Bone marrow (tissue), 2 donors: ENCODE results near the gene P3H1.
A peak's percentile ranks its signal among the peaks of the same experiment; 100 is the strongest.
"Not testable (repeated sequence)": the region's sequence is repeated elsewhere in the genome, so short reads cannot be mapped to it uniquely, and the experiment has no call there.

Experiments used
- DNase-seq, 2 donors: peaks; one replicate each; lab custom pipeline; 2025; lab: John Stamatoyannopoulos, UW

P3H1 gene

DNA sequence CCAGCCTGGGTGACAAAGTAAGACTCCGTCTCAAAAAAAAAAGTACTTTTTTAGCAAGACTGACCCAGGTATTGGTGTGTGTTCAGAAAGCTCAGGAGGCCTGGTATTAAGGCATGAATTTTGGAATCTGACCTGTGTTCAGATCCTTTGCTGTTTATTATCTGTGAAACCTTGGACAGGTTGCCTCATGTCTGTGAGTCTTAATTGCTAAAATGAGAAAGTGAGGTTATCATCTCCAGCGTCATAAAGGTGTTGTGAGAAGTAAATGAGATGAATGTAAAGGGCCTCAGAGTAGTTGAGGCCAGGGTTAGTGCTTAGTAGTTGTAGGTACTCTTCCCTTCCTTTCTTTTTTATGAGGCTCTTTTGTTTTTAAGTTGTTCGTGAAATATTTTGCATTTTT, 3.0 kb upstream of the P3H1 start:
- DNase-seq = no peak

DNA sequence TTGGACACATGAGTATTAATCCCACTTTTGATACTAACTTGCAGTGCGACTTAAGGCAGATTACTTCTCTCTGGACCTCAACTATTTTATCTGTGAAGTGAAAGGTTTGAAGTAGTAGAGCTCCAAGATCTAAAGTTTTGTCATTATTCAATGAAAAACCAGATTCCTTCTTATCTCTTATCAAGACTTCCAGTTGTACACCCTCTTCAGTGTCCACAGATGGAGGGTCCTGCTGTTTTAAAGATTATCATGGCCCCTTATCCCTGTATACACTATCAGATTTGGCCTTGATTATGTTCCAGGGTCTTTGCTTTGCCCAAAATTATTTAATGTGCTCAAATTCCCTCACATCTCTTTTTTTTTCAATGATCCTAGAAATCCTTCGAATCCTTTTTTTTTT, 1.3 kb upstream of the P3H1 start:
- DNase-seq = no peak

DNA sequence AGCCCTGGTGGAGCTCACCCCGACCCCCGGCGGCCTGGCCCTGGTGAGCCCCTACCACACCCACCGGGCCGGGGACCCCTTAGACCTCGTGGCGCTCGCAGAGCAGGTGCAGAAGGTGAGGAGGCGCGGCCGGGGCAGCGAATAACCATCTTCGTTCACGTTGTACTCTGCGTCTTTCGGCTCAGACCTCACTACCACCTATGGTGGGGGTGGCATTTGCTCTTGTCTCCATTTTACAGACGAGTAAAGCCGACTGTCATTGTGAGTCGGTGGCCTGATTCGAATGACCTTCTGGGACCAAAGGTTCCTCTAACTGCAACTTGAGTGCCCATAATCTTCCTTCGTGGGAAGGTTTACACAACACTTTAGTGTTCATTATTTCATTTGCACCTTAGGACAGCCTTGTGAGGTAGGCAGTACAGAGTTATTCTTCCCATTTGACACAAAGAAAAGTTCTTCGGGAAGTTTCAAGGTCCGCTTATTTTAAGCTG, 727 bp upstream of the P3H1 start:
- no peak for DNase-seq

DNA sequence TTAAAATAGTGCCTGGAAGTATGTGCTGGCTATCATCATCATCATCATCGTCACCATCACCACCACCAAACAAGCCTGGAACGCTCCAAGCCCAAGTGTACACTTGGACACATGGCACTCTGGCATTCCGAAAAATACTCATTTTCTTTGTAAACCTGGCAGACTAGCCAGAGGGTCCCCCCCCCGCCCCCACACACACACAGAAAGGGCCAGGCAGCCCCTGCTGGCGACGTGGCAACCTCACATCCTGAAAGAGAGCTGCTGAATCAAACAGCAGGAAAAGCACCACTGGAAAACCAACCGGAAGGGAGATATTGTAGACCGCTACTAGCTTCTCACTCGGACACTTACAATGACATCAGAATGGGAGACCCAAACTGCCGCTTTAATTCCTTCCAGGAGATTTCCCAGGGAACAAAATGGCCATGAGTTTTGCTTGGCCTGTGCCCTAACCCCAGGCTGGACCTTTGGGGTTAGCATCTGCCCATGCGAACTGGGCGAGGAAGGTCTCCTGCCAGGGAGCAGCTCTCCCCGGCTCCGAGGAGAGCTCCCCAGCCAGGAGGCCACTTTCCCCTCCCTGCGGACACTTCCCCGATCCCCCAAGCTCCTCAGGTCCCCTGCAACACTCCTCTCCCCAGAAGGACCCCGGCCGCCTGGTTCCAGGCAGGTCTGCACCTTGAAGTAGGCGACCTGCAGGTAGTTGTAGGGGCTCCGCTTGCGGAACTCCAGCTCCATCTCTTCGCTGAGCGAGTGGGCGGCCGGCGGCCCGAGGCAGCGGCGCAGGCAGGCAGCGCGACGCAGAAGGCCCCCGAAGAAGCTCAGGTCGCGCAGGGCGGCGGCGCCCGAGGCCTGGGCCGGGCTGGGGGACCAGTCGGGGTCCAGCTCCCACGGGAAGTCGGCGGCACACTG, 742 bp downstream of the P3H1 start:
- DNase-seq = peak in 1 of 2 donors; percentile 51

DNA sequence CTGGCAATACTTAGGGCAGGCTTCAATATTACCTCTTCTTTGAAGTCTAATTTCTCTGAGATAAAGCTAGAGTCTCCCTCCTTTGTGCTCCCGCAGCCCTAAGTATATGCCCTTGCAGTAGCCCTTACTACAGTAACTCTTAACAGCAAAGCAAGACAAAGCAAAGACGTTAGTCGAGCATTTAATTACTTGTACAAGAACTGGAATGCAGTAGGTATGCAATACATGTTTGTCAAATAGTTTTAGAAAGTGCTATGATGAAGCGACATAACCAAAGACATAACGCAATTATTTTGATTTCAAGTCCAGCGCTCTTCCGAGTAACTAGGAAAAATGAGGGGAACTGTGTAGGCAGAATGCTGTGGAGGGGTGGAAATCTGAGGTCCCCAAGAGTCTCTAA, 1.6 kb downstream of the P3H1 start:
- DNase-seq = no peak

DNA sequence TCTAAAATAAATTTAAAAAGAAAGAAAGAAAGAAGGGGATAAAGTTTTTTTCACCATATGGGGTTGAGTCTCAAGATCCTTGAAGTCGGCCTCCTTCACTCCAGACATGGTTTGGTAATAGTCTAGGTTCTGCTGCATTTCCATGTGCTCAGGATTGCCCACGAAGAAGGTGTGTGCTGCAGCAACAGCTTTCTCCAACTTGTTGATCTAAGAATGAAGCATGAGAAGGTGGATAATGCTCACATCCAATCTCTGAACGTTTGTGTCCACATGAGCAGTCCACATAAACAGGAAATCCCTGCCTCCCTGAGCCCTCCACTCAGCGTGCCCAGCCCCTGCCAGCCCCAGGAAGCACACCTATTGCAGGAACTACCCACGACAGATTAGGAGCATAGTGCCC, 4.6 kb downstream of the P3H1 start:
- no peak for DNase-seq

DNA sequence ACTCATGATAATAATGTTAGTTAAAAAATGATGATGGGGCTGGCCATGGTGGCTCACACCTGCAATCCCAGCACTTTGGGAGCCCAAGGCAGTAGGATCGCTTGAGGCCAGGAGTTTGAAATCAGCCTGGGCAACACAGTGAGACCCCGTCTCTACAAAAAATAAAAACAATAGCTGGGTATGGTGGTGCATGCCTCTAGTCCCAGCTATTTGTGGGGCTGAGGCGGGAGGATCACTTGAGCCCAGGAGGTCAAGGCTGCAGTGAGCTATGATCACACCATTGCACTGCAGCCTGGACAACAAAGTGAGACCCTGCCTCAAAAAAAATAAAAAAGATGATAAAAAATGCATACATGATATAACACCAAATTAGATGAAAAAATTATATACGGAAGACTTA, 5.3 kb downstream of the P3H1 start:
- no peak for DNase-seq

DNA sequence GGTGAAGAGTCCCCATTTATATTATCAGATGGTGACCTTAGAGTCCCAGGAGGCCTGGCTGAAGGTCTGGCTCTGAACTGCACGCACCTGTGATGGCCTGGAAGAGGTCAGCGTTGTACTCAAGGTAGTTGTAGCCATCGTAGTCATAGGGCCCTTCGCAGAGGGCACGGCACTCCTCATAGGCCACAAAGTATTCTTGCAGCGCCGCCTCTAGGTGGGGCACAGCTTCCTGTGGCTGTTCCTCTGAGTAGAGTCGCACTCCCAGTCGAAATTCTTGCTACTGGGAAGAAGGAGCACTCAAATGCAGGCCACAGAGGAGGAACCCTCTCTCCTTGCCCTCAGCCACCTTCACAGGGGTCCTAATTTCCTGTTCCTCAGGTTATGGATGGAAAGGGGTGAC, 7.7 kb downstream of the P3H1 start:
- DNase-seq = no peak

DNA sequence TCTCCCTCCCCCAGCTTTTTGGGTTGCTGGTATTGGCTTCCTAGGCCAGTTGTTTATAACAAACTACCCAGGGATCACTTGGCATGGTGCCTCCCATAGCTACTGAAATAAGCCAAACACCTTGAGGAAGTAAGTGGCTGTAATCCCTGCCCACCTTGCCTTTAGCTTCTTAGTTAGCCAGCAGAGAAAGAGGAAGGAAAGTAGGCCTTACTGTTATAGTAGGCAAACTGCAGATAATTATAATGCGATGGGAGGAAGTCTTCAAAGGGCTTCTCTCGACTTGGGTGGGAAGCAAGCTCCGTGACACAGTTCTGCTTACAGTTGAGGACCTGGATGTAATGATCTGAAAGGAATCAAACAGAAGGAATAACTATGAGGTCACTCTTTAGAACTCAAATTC, 8.2 kb downstream of the P3H1 start:
- DNase-seq = no peak

DNA sequence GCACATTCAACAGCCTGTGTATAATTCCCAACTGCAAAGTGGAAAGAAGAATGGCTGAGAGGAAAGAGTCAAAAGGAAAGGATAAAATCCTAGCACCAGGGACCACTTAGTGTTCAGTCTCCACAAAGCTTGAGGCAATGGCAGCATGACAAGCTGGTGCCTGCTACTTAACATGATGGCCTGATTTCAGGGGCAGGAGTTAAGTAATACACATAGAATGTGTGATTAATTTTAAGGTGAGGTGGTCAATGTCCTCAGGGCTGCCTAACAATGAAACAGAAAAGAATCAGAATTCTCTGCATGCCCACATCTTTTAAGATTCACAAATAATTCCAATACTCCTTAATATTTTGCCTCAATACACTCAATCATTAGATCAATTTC, 8.9 kb downstream of the P3H1 start:
- no peak for DNase-seq

DNA sequence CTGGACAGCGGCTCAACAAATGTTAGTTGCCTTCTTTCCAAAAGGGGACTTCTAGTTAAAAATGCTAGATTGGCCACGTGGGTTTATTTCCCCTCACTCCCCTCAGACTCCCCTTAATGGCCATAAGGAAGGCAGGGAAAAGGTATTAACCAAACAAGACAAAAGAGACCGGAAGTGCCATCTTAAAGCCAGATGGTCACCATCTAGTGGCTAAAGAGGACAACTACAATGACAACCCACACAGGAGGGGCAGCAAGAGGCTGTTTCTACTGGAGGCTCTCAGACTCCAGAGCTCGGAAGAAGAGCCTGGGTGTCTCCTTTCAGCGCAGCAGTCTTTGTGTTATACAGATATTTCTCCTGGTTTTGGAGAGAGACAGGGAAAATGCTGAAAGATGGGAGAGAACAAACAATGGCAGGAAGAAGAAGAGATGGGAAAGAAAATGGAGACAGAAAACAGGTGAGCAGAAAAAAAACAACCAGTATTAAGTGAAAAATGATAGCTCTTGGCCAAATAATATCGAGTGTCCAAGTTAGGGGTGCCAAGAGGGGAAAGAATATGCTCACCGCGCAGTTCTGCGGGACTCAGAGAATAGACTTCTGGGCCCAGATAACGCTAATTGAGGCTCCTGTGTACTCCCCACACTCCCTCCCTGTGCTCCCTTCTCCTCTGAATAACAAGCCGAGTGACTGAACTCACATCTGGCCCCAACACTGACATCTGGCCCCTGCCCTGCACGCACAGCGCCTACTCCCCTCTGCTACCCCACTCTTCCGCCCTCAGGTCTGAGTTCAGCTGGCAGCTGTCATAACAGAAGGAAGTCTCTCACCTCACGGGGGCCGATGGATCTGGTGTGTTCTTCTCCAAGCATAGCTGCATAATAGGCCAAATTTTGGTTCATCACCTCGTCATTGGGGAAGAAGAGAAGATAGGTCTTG, 9.6 kb downstream of the P3H1 start:
- DNase-seq = peak in 1 of 2 donors; percentile 46

DNA sequence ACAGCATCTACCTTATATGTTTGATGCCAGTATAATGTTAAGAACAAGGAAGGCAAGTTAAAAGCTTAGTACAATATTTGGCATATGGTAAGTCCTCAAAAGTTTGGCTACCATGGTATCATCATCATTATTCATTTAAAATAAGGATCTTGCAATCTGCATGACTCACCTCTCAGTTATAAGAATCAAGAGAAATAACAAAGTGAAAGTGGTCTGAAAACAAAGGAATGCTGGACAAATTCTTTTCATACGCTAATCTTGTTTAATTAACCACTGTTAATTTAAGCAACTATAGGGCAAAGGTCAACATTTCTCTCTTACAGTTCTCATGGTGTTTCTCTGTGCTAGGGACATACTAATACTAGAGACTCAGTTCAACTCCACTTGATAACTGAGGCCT, 13.8 kb downstream of the P3H1 start:
- DNase-seq = no peak

DNA sequence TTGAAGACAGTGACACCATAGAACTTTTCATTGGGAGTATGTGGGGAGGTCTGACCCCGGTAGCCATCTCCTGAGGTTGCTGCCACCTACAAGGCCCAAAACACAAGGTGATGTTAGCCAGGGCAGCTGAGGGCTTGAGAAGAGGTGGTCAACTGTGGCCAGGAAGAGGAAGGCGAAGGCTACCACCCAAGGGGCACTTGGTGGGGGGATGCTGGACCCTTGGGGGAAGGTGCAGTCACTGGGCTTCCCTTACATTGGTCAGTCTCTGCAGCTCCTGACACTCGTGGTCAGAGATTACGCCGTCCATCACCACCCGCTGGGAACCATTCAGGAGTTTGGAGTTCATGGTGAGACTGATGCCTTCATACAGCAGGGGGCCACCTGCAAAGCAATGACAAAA, 14.5 kb downstream of the P3H1 start:
- DNase-seq = no peak

DNA sequence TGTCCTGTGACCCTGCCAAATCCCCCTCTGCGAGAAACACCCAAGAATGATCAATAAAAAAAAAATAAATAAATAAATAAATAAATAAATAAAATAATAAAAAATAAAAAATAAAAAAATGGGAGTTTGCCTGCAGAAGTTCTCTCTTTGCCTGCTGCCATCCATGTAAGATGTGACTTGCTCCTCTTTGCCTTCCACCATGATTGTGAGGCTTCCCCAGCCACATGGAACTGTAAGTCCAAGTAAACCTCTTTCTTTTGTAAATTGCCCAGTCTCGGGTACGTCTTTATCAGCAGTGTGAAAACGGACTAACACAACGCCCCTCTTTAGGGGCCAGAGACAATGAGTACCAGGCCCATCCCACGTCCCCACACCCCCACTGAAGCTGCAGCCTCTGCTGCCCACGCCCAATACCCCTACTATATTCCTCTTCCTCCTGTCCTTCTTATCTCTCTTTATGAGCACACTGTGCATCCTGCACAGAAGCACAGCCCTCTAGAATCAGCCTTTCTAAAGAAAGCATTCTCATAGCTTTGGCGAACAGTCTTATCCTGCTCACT, 15.2 kb downstream of the P3H1 start:
- not testable (repeated sequence) for DNase-seq

DNA sequence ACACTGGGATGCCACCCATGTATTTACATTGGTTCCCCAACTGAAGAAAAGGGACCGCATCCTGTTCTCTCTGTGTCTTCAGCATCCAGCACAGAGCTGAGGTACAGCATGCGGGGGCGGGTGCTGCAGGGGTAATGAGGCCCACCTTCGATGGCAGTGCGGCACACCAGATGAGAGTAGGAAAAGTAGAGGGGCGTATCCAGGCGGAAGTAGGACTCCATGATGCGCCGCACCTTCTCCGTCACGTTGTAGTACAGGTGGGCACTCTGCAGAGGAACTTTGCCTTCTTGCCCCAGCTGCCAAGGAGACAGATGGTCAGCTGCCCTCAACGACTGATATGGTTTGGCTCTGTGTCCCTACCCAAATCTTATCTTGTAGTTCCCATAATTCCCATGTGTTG, 16.8 kb downstream of the P3H1 start:
- DNase-seq = no peak

DNA sequence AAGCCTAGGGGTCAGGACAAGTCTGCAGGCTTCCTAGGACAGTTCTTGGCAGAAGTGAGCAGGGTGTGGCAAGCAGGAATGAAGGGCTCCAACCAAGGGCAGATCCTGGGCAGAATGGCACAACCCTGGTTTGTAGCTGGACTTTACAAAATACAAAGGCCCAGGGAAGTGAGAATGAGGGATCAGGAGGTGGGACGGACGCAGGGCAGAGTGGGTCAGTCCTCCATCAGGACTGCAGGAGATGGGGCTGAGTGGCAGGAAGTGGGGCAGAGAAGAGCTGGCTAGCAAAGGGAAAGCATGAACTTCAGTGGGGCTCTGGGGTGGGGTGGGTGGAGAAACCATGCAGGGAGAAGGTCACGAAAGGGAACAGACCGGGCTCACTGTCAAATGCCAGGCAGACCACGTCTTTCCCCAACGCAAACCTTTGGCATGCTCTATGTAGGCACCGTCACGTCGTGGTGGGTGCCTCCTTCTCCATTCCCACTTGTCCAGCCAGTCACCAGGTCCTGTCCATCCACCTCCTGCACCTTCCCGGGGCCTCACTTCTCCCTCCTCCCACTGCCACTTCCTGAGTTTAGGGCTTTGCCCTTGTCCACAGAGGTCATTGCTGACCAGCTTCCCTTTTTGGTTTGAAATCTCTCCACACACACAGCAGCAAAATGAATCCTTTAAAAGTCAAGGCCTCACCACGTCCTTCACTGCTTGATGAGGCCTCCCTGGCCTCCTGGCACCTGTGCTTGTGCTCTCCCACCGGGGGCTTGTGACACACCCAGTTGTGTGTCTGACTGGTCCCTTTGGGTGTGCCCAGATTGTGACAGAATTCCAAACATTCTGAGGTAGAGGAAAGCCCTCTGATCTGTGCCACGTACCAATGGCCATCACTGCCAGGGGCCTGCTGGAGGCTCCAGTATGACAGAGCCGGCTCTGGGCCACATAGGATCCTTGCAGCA, 18.1 kb downstream of the P3H1 start:
- no peak for DNase-seq

DNA sequence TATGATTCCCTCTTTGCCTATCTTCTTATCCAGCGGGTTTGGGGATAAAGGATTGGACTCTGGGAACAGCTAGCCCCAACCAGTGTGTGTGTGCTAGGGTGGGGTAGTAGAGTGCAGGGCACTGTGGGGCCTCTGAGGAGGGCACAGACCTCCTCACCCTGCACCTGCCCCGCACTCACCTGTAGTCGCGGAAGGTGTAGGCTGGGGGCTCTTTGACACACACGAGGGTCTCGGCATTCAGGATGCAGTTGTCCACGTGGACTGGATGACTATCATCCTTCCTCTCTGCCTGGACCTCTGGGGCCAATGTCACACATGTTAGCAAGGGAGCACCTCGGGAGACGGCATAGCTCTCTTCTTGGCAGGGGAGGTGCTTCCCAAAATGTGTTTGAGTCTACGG, 18.8 kb downstream of the P3H1 start:
- no peak for DNase-seq

DNA sequence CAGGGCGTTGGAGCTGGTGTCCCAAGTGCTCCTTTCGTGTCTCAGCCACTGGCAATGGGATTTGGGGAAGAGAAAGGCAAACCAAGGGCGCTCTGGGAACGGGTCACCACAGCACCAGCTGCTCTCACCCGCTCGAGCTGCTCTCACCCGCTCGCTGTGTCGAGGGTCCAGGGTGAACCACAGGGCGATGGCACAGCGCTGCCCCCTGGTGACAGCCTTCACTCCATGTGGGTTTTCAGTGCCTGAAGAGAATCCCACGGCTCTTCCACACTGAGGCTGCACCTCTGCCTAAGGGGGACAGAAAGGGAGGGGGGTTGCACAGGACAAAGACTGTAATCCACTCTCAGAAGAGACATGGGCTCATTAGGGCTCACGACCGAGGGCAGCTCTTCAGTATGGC, 19.7 kb downstream of the P3H1 start:
- no peak for DNase-seq

DNA sequence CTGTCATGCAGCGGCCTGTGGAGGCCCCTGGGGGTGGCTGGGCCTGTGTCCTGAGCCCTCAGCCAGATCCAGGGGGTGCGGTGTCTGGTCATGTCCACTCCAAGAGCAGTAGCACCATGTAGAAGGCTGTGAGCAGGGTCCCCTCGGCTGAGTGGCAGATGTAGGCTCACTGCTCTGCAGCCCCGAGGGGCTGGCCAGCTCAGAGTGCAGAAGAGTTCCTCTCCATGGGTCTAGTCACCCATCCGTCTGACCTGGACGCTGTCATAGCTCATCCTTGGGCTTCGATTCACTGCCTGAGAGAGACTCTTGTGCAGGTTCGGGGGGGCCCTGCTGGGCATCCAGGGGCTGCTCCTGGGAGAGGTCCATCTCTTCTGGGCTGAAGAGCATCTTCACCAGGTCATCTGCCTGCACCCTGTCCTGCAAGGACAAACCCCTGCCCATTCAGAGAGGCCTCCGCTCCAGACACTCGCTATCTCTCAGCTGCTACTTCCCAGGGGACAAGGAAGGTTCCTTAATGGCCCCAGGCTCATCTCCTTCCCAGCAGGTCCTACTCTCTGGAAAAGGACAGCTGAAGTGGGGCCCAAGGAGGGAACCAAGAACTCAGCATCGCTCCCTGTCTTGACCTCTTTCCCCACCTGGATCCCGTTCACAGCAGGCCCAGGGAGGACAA, 20.3 kb downstream of the P3H1 start:
- no peak for DNase-seq

DNA sequence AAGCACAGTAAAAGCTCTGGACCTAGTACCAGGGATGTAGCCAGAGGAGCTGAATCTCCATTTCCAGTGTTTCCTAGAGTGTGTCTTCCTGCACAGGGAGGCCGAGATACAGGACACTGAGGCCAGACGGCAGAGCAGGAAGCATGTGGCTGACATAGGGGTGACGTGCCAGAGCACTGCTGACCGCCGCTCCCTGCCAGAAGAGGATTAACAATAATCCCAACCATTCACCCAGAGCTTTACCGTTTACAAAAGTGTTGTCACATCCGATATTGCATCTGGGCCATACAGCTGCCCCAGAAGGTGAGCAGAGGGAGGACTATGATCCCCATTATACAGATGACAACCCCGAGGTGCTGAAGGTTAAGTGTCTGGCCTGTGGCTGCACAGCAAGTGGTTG, 21.0 kb downstream of the P3H1 start:
- DNase-seq = no peak

DNA sequence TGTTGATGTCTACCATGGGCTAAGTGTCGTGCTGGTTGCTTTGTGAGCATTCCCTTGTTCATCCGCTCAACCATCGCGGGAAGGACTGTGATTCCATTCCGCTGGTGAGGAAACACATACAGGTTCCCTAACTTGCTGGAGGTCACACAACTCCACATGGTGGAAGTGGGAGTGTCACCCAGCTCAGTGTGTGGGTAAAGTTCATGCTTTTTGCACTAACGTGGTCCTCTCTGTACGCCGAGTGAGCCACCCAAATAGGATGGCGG, 22.7 kb downstream of the P3H1 start:
- no peak for DNase-seq
